Glutamatergic neuron (in vitro differentiated cells): ENCODE measurements around the gene ARMC12. TPM values are rescaled to one million over a fixed set of nuclear protein-coding genes. Genes with fewer than 3 reads are reported as not detected.

Experiments used
- total RNA-seq: library from RNA; stranded (reverse); fragmentation: NEBNext Ultra II Directional; extraction: Animal tissue kit (Norgen Biotek cat#: 25700); gene quantifications from one replicate; pipeline ENCODE4 v1.2.1, GENCODE V29; 2021; ENCODE audit not compliant: unreplicated experiment

Gene ARMC12
- total RNA-seq, 1 donor from 2014 or later, result 2.6 TPM

Other genes starting within 250 kb of the ARMC12 start
- gene TEAD3, start 240.0 kb upstream of the ARMC12 start, total RNA-seq, result 50.0 TPM
- gene TULP1, start 224.1 kb upstream of the ARMC12 start, total RNA-seq, result not detected
- gene FKBP5, start 48.1 kb upstream of the ARMC12 start, total RNA-seq, result 10.6 TPM
- not detected for gene CLPSL2, start 39.6 kb downstream of the ARMC12 start, total RNA-seq
- not detected for gene CLPSL1, start 44.0 kb downstream of the ARMC12 start, total RNA-seq
- not detected for gene CLPS, start 60.3 kb downstream of the ARMC12 start, total RNA-seq
- gene LHFPL5, start 68.3 kb downstream of the ARMC12 start, total RNA-seq, result 1.7 TPM
- gene SRPK1, start 184.1 kb downstream of the ARMC12 start, total RNA-seq, result 89.8 TPM